HG03045 (cell line): ENCODE results near the gene KRTAP10-10.
"Not testable (repeated sequence)": the region's sequence is repeated elsewhere in the genome, so short reads cannot be mapped to it uniquely, and the experiment has no call there.

Experiments used
- ATAC-seq: cut with Tn5 transposase; IDR thresholded peaks from one replicate; pipeline ENCODE4 v1.9.1; 2021; ENCODE audit warnings: mild to moderate bottlenecking, moderate library complexity; ENCODE audit not compliant: unreplicated experiment

The KRTAP10-10 gene

GRCh38 chr21:44681861-44682579 lies 44.9 kb downstream of the KRTAP10-10 start, which contains the start of gene KRTAP12-1:
TSS of gene KRTAP12-1 (minus strand) at chr21:44682163. CDS start at chr21:44682123, 40 bp downstream.
- ATAC-seq: no peak

- ATAC-seq: no peak
Measured at GRCh38 chr21:44682580-44683151, 45.5 kb downstream of the KRTAP10-10 start.

GRCh38 chr21:44684077-44684476 lies 46.9 kb downstream of the KRTAP10-10 start:
- ATAC-seq: no peak

- no peak for ATAC-seq
Measured at GRCh38 chr21:44684483-44684882, 47.3 kb downstream of the KRTAP10-10 start.

GRCh38 chr21:44685050-44685449 lies 47.9 kb downstream of the KRTAP10-10 start:
- not testable (repeated sequence) for ATAC-seq

GRCh38 chr21:44686000-44686781 lies 49.0 kb downstream of the KRTAP10-10 start:
- ATAC-seq: no peak

- no peak for ATAC-seq
Measured at GRCh38 chr21:44686843-44687561, 49.8 kb downstream of the KRTAP10-10 start.

GRCh38 chr21:44687671-44688070 lies 50.5 kb downstream of the KRTAP10-10 start:
- ATAC-seq: no peak
